HCT116 (cell line): ENCODE results near the gene GLYR1. TPM values are rescaled to one million over a fixed set of nuclear protein-coding genes. Genes with fewer than 3 reads are reported as not detected.

Experiments
- ATAC-seq: fragments of 200-7000 bp; cut with Tn5 transposase; 2 replicates; pipeline ENCODE4 v1.9.1; 2020; ENCODE audit warnings: mild to moderate bottlenecking, moderate library complexity
- BruUV-seq: library from RNA; stranded (reverse); fragments of 400-500 nt; replicated peaks from 2 replicates; lab custom pipeline; 2021; lab: Mats Ljungman, UMichigan
- CTCF ChIA-PET: fragments of 300-600 bp; sonication (Branson Sonifier 250); formaldehyde crosslinking; loops from one replicate; lab custom pipeline; 2021; ENCODE audit warnings: antibody characterized with exemption; lab: Charles Lee
- POLR2A ChIA-PET: fragments of 300-600, 350-600 bp; sonication (Branson Sonifier 250); formaldehyde crosslinking; loops from one replicate; lab custom pipeline; 2021; ENCODE audit warnings: antibody characterized with exemption; lab: Charles Lee
- RAD21 ChIA-PET, 2 experiments: fragments of 300-600 bp; sonication (Branson Sonifier 250); formaldehyde crosslinking; loops; one replicate each; lab custom pipeline; 2023; ENCODE audit warnings: low total read pairs in 2 of 2; ENCODE audit not compliant: uncharacterized antibody in 2 of 2, unreplicated experiment in 2 of 2, low non-redundant PET in 1 of 2; lab: Charles Lee
- DNase-seq: peaks from one replicate; pipeline ENCODE4 v3.0.0-alpha.2; 2010; ENCODE audit warnings: low read depth, low spot score
- H2AFZ ChIP-seq: fragments of 200-600 bp; shearing (Covaris generic), sonication (generic); 2 replicates; pipeline ENCODE4 v1.6.1; 2017; ENCODE audit warnings: low read depth, mixed run types, mixed read lengths, antibody characterized with exemption, low read length; ENCODE audit not compliant: poor library complexity, severe bottlenecking
- H3K27ac ChIP-seq: 2 replicates; pipeline ENCODE4 v1.5.1; 2012; ENCODE audit warnings: low read depth, low read length
- H3K27me3 ChIP-seq: fragments of 200-600 bp; sonication (generic); 2 replicates; pipeline ENCODE4 v1.6.1; 2016; ENCODE audit warnings: mixed run types, low read length, mixed read lengths; ENCODE audit not compliant: insufficient read depth
- H3K36me3 ChIP-seq, 2 experiments: fragments of 200-500 bp in 1 of 2; fragments of 200-600 bp in 1 of 2; sonication (Bioruptor generic) in 1 of 2; sonication (generic) in 1 of 2; 2 replicates each; pipeline versions ENCODE4 v1.5.1 to v1.6.1; 2014 to 2016; ENCODE audit warnings: low read length in 2 of 2, inconsistent platforms in 1 of 2, mixed read lengths in 1 of 2, mixed run types in 1 of 2; ENCODE audit not compliant: insufficient read depth in 2 of 2, control insufficient read depth in 1 of 2
- H3K4me1 ChIP-seq, 2 experiments: fragments of 200-600 bp in 1 of 2; sonication (generic) in 1 of 2; 2 replicates each; pipeline versions ENCODE4 v1.5.1 to v1.6.1; 2012 to 2017; ENCODE audit warnings: low read length in 2 of 2, inconsistent platforms in 1 of 2, mild to moderate bottlenecking in 1 of 2, mixed read lengths in 1 of 2, mixed run types in 1 of 2, moderate library complexity in 1 of 2; ENCODE audit not compliant: insufficient read depth in 2 of 2, control insufficient read depth in 1 of 2
- H3K4me2 ChIP-seq: fragments of 200-600 bp; sonication (generic); 2 replicates; pipeline ENCODE4 v1.6.1; 2017; ENCODE audit warnings: mixed run types, low read length, mixed read lengths
- H3K4me3 ChIP-seq, 2 experiments: fragments of 200-600 bp in 1 of 2; sonication (generic) in 1 of 2; replicated peaks in 1 of 2; 2 replicates each; pipeline ENCODE4 v1.5.1; 2011 to 2016; ENCODE audit warnings: low read length in 2 of 2, control low read depth in 1 of 2, low read depth in 1 of 2, mild to moderate bottlenecking in 1 of 2, mixed read lengths in 1 of 2, mixed run types in 1 of 2
- H3K79me2 ChIP-seq: fragments of 200-600 bp; sonication (generic); 2 replicates; pipeline ENCODE4 v1.6.1; 2017; ENCODE audit warnings: mild to moderate bottlenecking, mixed run types, low read length, moderate library complexity, mixed read lengths; ENCODE audit not compliant: insufficient read depth
- H3K9ac ChIP-seq: fragments of 200-600 bp; sonication (generic); 2 replicates; pipeline ENCODE4 v1.6.1; 2016; ENCODE audit warnings: low read length, mixed read lengths
- H3K9me2 ChIP-seq: fragments of 200-600 bp; sonication (generic), shearing (Covaris generic); 2 replicates; pipeline ENCODE4 v1.6.1; 2017; ENCODE audit warnings: mixed run types, mild to moderate bottlenecking, moderate library complexity; ENCODE audit not compliant: insufficient read depth
- H3K9me3 ChIP-seq, 2 experiments: fragments of 200-500 bp in 1 of 2; fragments of 200-600 bp in 1 of 2; sonication (Bioruptor generic) in 1 of 2; sonication (generic) in 1 of 2; 2 replicates each; pipeline ENCODE4 v1.6.1; 2014 to 2017; ENCODE audit warnings: low read length in 2 of 2, mixed read lengths in 2 of 2, inconsistent platforms in 1 of 2, low read depth in 1 of 2, mild to moderate bottlenecking in 1 of 2, mixed run types in 1 of 2, moderate library complexity in 1 of 2; ENCODE audit not compliant: control insufficient read depth in 1 of 2, insufficient read depth in 1 of 2
- H4K20me1 ChIP-seq: fragments of 200-600 bp; sonication (generic), shearing (Covaris generic); 2 replicates; pipeline ENCODE4 v1.6.1; 2017; ENCODE audit warnings: mixed run types, mild to moderate bottlenecking, moderate library complexity; ENCODE audit not compliant: insufficient read depth
- ATF3 ChIP-seq: IDR thresholded peaks from 2 replicates; pipeline ENCODE4 v1.6.1; 2012
- CBX3 ChIP-seq: IDR thresholded peaks from 2 replicates; pipeline ENCODE4 v1.6.1; 2012; ENCODE audit warnings: low read depth
- CTCF ChIP-seq, 3 experiments: fragments of 200-600 bp in 1 of 3; sonication (generic) in 1 of 3; IDR thresholded peaks in 2 of 3; conservative IDR thresholded peaks in 1 of 3; 2 replicates each; pipeline ENCODE4 v1.5.1; 2012 to 2017; ENCODE audit warnings: low read depth in 2 of 3, low read length in 2 of 3, antibody characterized with exemption in 1 of 3, borderline replicate concordance in 1 of 3, control low read depth in 1 of 3, mild to moderate bottlenecking in 1 of 3, mixed read lengths in 1 of 3, mixed run types in 1 of 3, moderate library complexity in 1 of 3; ENCODE audit not compliant: insufficient read depth in 1 of 3
- EGR1 ChIP-seq: IDR thresholded peaks from 2 replicates; pipeline ENCODE4 v1.6.1; 2012; ENCODE audit warnings: low read depth
- ELF1 ChIP-seq: IDR thresholded peaks from 2 replicates; pipeline ENCODE4 v1.6.1; 2012; ENCODE audit warnings: low read depth, borderline replicate concordance
- EZH2 ChIP-seq: fragments of 200-600 bp; sonication (generic); IDR thresholded peaks from 2 replicates; pipeline ENCODE4 v1.6.1; 2017; ENCODE audit warnings: antibody characterized with exemption, mixed run types
- FOSL1 ChIP-seq: IDR thresholded peaks from 2 replicates; pipeline ENCODE4 v1.6.1; 2012; ENCODE audit warnings: low read depth
- JUND ChIP-seq: IDR thresholded peaks from 2 replicates; pipeline ENCODE4 v1.6.1; 2012
- POLR2A ChIP-seq: IDR thresholded peaks from 2 replicates; pipeline ENCODE4 v1.7.0; 2011; ENCODE audit warnings: borderline replicate concordance; ENCODE audit not compliant: insufficient read depth, insufficient read length; ENCODE audit errors: extremely low read depth
- REST ChIP-seq: IDR thresholded peaks from 2 replicates; pipeline ENCODE4 v1.6.1; 2012; ENCODE audit warnings: low read depth
- SIN3A ChIP-seq: IDR thresholded peaks from 2 replicates; pipeline ENCODE4 v1.6.1; 2012; ENCODE audit warnings: low read depth
- SP1 ChIP-seq: IDR thresholded peaks from 2 replicates; pipeline ENCODE4 v1.6.1; 2012; ENCODE audit warnings: low read depth
- SRF ChIP-seq: IDR thresholded peaks from 2 replicates; pipeline ENCODE4 v1.6.1; 2012; ENCODE audit warnings: low read depth
- YY1 ChIP-seq: IDR thresholded peaks from 2 replicates; pipeline ENCODE4 v1.6.1; 2011; ENCODE audit warnings: low read length, low read depth, moderate library complexity, mild to moderate bottlenecking; ENCODE audit not compliant: insufficient replicate concordance; ENCODE audit errors: extremely low read depth
- ZBTB33 ChIP-seq: IDR thresholded peaks from 2 replicates; pipeline ENCODE4 v1.6.1; 2011; ENCODE audit warnings: mild to moderate bottlenecking, low read length, moderate library complexity; ENCODE audit not compliant: insufficient replicate concordance; ENCODE audit errors: extremely low read depth
- ZFX ChIP-seq: fragments of 450-650 bp; IDR thresholded peaks from 2 replicates; pipeline ENCODE4 v1.6.1; 2017
- ZNF274 ChIP-seq: fragments of 200-500 bp; sonication (Bioruptor generic); IDR thresholded peaks from 2 replicates; pipeline ENCODE4 v1.6.1; 2014; ENCODE audit warnings: mild to moderate bottlenecking, low read depth, low read length, inconsistent platforms
- intact Hi-C: fragments of 100-400 bp; cut with micrococcal nuclease; formaldehyde crosslinking; loops from 2 replicates; pipeline ENCODE4 v1.10.0; 2022
- total RNA-seq: library from RNA; stranded (reverse); gene quantifications from one replicate; pipeline ENCODE4 v1.2.1, GENCODE V29; 2021; ENCODE audit not compliant: unreplicated experiment

GLYR1 gene
- total RNA-seq, 1 experiment from 2014 or later = 50.0 TPM

GRCh38 chr16:4811242-4811641, 35.8 kb downstream of the GLYR1 start (continued):
- TF ChIP-seq ZBTB33 (no peak), ELF1 (no peak), SRF (no peak), ZFX (no peak), CBX3 (no peak), FOSL1 (no peak), ZNF274 (no peak), ATF3 (no peak)

- no TSS peak for BruUV-seq
- Histone ChIP-seq H3K4me1 (peaks cover 9 to 15% of the 10 kb centered on the region in 2 experiments), H3K79me2 (no peaks in the 10 kb centered on the region), H3K9ac (no peak overlapping the region), H3K4me2 (no peak overlapping the region), H3K36me3 (peaks cover 22 to 27% of the 10 kb centered on the region in 2 experiments; a peak in 3 of 4 replicates), H2AFZ (no peak overlapping the region), H3K27me3 (no peaks in the 10 kb centered on the region), H3K27ac (no peak overlapping the region), H3K9me2 (no peaks in the 10 kb centered on the region), H3K9me3 (no peaks in the 10 kb centered on the region), H3K4me3 (no peak overlapping the region), H4K20me1 (no peaks in the 10 kb centered on the region)
- ChIA-PET CTCF (no interaction called here), RAD21 (no interaction called here), POLR2A (no interaction called here)
- DNase-seq = no peak
- intact Hi-C loops = no loop called here
- no peak for ATAC-seq
- TF ChIP-seq EZH2 = no peak
- TF ChIP-seq POLR2A = no peak
- TF ChIP-seq EGR1 = no peak
- TF ChIP-seq SIN3A = no peak
- no peak for TF ChIP-seq JUND
- TF ChIP-seq REST = no peak
- TF ChIP-seq ELF1 = no peak
- no peak for TF ChIP-seq YY1
- no peak for TF ChIP-seq SP1
- no peak for TF ChIP-seq ZBTB33
- TF ChIP-seq CTCF (IDR thresholded peaks at IDR 0.05 in 2 of 3, conservative IDR thresholded peaks at IDR 0.05 in 1 of 3; ENCODE audit: borderline replicate concordance in 1 of 3, insufficient read depth in 1 of 3, low read depth in 2 of 3, low read length in 2 of 3) = no peak
Measured at GRCh38 chr16:4806280-4806679, 40.8 kb downstream of the GLYR1 start.
